Measurements from ENCODE around the gene UNC119. TPM values are rescaled to one million over a fixed set of nuclear protein-coding genes. Genes with fewer than 3 reads are reported as not detected.
"Not testable (repeated sequence)": the region's sequence is repeated elsewhere in the genome, so short reads cannot be mapped to it uniquely, and the experiment has no call there.

UNC119 gene
- total RNA-seq, 1 donor: 23.2 TPM

DNA sequence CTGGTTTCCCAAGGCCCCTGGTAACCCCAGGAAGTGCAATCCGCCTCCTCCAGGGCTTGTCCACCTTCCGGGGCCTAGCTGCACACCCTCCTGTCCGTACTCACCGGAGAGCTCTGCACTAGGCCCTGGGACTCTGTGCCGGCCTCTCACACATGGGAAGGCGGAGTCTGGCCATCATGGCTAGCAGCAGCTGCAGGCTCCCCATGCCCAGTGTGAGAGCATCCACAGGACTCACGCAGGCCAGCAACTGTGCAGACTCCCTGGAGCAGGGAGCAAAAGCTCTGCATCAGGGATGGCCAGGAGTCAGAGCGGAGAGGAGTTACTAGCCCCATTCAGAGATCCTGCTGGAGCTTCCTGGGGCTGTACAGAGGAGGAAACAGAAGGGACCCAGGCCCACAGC lies 26.0 kb downstream of the UNC119 start:
- Histone ChIP-seq H3K4me3 (ENCODE audit: insufficient read depth, low read length) (no peak overlapping the region), H2AFZ (ENCODE audit: low read length) (no peak overlapping the region), H3K4me2 (ENCODE audit: insufficient read depth, low read length) (no peak overlapping the region), H3K4me1 (ENCODE audit: insufficient read depth, low read length) (peaks cover 7% of the 10 kb centered on the region), H3K36me3 (ENCODE audit: insufficient read depth, low read length) (no peaks in the 10 kb centered on the region), H3K27me3 (ENCODE audit: insufficient read depth, low read length) (no peaks in the 10 kb centered on the region), H3K9me3 (ENCODE audit: low read depth, low read length) (no peaks in the 10 kb centered on the region), H3K27ac (ENCODE audit: low read depth, low read length) (no peak overlapping the region), H4K20me1 (ENCODE audit: insufficient read depth, low read length) (no peaks in the 10 kb centered on the region), H3K79me2 (ENCODE audit: insufficient read depth, low read length) (no peaks in the 10 kb centered on the region)
- no peak for TF ChIP-seq CTCF (IDR thresholded peaks at IDR 0.05; ENCODE audit: extremely low read depth, low read depth, low read length)
- DNase-seq (ENCODE audit: insufficient read length, low spot score, missing footprints): peak; percentile 78

- no peaks in the 10 kb centered on the region for H3K27me3 ChIP-seq (ENCODE audit: insufficient read depth, low read length)
- no peak overlapping the region for H3K4me3 ChIP-seq (ENCODE audit: insufficient read depth, low read length)
- no peaks in the 10 kb centered on the region for H4K20me1 ChIP-seq (ENCODE audit: insufficient read depth, low read length)
- H3K4me1 ChIP-seq (ENCODE audit: insufficient read depth, low read length): peaks cover 7% of the 10 kb centered on the region
- H2AFZ ChIP-seq (ENCODE audit: low read length): no peak overlapping the region
- H3K9me3 ChIP-seq (ENCODE audit: low read depth, low read length): no peaks in the 10 kb centered on the region
- H3K4me2 ChIP-seq (ENCODE audit: insufficient read depth, low read length): no peak overlapping the region
- H3K79me2 ChIP-seq (ENCODE audit: insufficient read depth, low read length): no peaks in the 10 kb centered on the region
- no peak overlapping the region for H3K27ac ChIP-seq (ENCODE audit: low read depth, low read length)
- no peak for TF ChIP-seq CTCF (IDR thresholded peaks at IDR 0.05; ENCODE audit: extremely low read depth, low read depth, low read length)
- no peaks in the 10 kb centered on the region for H3K36me3 ChIP-seq (ENCODE audit: insufficient read depth, low read length)
- DNase-seq (ENCODE audit: insufficient read length, low spot score, missing footprints): peak; percentile 98
These were observed 27.7 kb downstream of the UNC119 start for GRCh38 chr17:28524476-28525424.

DNA sequence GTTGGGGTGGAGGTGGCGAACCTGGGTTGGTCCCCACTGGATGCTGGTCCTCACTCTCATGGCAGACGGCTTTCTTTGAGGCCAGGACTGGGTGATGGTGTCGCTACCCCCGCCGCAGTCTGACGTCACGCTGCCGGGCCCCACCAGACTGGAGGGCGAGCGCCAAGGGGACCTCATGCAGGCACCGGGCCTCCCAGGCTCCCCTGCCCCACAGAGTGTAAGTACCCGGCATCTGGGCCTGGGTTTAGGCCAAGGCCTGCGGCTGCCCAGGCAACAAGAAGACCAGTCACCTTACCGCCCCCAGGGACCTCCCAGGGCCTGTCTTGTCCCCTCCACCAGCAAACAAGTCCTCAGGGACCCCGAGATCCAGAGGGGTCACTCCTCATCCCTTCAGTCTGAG lies 28.5 kb downstream of the UNC119 start:
- no peak overlapping the region for H2AFZ ChIP-seq (ENCODE audit: low read length)
- H3K9me3 ChIP-seq (ENCODE audit: low read depth, low read length): no peaks in the 10 kb centered on the region
- H3K27ac ChIP-seq (ENCODE audit: low read depth, low read length): no peak overlapping the region
- DNase-seq (ENCODE audit: insufficient read length, low spot score, missing footprints): peak; percentile 67
- H3K4me3 ChIP-seq (ENCODE audit: insufficient read depth, low read length): no peak overlapping the region
- H3K27me3 ChIP-seq (ENCODE audit: insufficient read depth, low read length): no peaks in the 10 kb centered on the region
- no peak for TF ChIP-seq CTCF (IDR thresholded peaks at IDR 0.05; ENCODE audit: extremely low read depth, low read depth, low read length)
- no peaks in the 10 kb centered on the region for H3K79me2 ChIP-seq (ENCODE audit: insufficient read depth, low read length)
- H3K4me2 ChIP-seq (ENCODE audit: insufficient read depth, low read length): no peak overlapping the region
- H3K4me1 ChIP-seq (ENCODE audit: insufficient read depth, low read length): peaks cover 7% of the 10 kb centered on the region
- H4K20me1 ChIP-seq (ENCODE audit: insufficient read depth, low read length): no peaks in the 10 kb centered on the region
- H3K36me3 ChIP-seq (ENCODE audit: insufficient read depth, low read length): no peaks in the 10 kb centered on the region

DNA sequence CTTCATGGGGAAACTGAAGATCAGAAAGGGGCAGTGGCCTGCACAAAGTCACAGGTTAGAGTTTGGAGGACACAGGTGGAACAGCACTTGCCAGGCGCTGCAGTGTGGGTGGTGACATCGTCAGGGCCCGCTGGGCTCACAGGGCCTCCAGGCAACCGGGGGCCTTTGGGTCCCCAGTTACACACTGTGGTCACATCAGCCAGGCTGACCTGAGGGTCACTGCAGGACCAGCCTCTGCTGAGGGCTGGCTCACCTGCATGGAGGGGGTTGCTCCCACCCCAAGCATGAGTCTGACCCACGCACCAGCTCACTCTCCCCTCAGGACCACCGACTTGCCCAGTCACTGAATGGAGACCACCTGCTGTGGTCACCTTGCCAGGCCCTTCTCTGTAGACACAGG lies 29.2 kb downstream of the UNC119 start:
- Histone ChIP-seq H3K4me3 (ENCODE audit: insufficient read depth, low read length) (no peak overlapping the region), H3K36me3 (ENCODE audit: insufficient read depth, low read length) (no peaks in the 10 kb centered on the region), H4K20me1 (ENCODE audit: insufficient read depth, low read length) (no peaks in the 10 kb centered on the region), H3K27me3 (ENCODE audit: insufficient read depth, low read length) (no peaks in the 10 kb centered on the region), H3K4me1 (ENCODE audit: insufficient read depth, low read length) (peaks cover 7% of the 10 kb centered on the region), H3K9me3 (ENCODE audit: low read depth, low read length) (no peaks in the 10 kb centered on the region), H3K27ac (ENCODE audit: low read depth, low read length) (no peak overlapping the region), H3K4me2 (ENCODE audit: insufficient read depth, low read length) (no peak overlapping the region), H2AFZ (ENCODE audit: low read length) (no peak overlapping the region), H3K79me2 (ENCODE audit: insufficient read depth, low read length) (no peaks in the 10 kb centered on the region)
- TF ChIP-seq CTCF (IDR thresholded peaks at IDR 0.05; ENCODE audit: extremely low read depth, low read depth, low read length): no peak
- DNase-seq (ENCODE audit: insufficient read length, low spot score, missing footprints): no peak

GRCh38 chr17:28522281-28522680 lies 30.1 kb downstream of the UNC119 start:
- H3K79me2 ChIP-seq (ENCODE audit: insufficient read depth, low read length): not testable (repeated sequence)

More at GRCh38 chr17:28522281-28522680, 30.1 kb downstream of the UNC119 start:
- H3K4me3 ChIP-seq (ENCODE audit: insufficient read depth, low read length); H4K20me1 ChIP-seq (ENCODE audit: insufficient read depth, low read length); H3K27ac ChIP-seq (ENCODE audit: low read depth, low read length); H3K27me3 ChIP-seq (ENCODE audit: insufficient read depth, low read length); H3K4me1 ChIP-seq (ENCODE audit: insufficient read depth, low read length); H3K9me3 ChIP-seq (ENCODE audit: low read depth, low read length); DNase-seq (ENCODE audit: insufficient read length, low spot score, missing footprints); H3K36me3 ChIP-seq (ENCODE audit: insufficient read depth, low read length); H2AFZ ChIP-seq (ENCODE audit: low read length); H3K4me2 ChIP-seq (ENCODE audit: insufficient read depth, low read length): not testable (repeated sequence)
